DMS114 treated with DMSO at 0.1 percent for 48 hours (cell line): ENCODE results near the gene MKLN1.
"Not testable (repeated sequence)": the region's sequence is repeated elsewhere in the genome, so short reads cannot be mapped to it uniquely, and the experiment has no call there.

Experiments
- DNase-seq: peaks from one replicate; lab custom pipeline; 2025; ENCODE audit not compliant: unreplicated experiment; lab: John Stamatoyannopoulos, UW

The MKLN1 gene

DNA sequence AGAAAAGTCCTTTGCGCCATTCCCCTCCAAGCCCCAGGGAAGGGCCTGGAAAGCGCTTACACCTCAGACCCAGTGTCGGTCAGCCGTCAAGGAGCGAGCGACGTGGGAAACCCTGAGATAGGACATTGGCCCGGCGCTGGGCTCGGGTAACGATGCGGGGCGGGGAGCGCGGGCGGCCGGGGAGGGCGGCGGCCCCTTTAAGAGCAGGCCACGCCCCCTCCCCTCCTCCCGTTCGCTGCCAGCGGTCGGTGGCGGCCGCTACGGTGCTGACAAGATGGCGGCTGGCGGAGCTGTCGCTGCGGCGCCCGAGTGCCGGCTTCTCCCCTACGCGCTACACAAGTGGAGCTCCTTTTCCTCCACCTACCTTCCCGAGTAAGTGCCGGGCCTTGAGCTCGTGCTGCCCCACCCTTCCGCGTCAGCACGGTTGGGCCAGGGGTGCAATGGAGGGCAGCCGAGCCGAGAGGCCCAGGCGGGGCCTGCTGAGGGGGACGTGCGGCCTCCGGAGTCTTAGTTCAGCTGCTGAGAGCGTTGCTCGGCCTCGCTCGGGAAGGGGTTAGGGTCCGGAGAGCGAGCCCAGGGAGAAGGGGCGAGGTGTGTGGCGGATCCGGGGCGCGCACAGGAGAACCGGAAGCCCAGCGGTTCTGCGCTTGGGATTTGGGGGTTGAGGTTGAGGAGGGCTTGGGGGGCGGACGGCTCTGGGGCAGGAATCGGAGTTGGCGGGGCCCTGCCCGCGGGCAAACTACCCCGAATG, at the start of gene MKLN1:
MKLN1 (plus strand) TSS at position 251 of the 751 bp plus-strand sequence; CDS start at position 275, 24 bp downstream.
- DNase-seq: peak; percentile 79

DNA sequence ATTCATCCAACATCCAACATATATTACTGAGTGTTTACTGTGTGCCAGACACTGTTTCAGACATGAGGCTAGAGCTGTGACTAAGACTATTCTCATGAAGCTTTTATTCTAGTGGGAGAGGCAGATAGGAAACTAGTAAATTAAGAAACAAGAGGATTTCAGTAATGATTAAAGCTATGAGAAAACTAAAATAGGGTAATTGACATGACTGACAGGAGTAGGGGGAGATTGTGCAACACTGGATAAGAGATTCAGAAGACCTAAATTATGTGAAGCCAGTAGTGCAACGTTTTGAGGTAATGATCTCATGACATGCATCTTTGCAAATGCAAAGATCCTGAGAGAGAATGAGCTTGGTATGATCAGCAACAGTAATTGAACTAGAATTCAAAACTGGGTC, 48.6 kb upstream of the MKLN1 start:
- DNase-seq: no peak

DNA sequence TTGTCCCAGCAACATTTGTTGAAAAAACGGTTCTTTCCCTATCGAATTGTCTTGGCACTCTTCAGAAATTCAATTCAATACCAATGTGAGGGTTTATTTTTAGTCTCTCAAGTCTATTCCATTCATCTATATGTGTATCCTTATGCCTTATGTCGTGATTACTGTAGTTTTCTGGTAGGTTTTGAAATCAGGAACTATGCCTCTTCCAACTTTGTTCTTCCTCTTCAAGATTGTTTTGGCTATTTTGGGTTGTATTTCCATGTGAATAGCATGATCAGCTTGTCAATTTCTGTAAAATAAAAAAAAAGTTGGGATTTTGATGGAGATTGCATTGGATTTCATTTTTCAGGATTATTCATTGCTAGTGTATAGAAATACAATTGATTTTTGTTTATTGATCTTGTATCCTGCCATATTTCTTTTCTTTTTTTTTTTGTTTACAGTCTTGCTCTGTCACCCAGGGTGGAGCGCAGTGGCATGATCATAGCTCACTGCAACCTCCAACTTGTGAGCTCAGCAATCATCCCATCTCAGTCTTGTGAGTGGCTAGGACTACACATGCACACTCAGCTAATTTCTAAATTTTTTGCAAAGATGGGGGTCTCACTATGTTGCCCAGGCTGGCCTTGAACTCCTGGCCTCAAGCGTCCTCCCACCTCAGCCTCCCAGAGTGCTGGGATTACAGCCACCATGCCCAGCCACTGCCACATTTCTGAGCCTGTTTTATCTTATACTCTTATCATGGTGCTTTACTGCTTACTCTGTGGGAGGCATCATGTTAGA, 46.2 kb upstream of the MKLN1 start:
- DNase-seq: no peak

DNA sequence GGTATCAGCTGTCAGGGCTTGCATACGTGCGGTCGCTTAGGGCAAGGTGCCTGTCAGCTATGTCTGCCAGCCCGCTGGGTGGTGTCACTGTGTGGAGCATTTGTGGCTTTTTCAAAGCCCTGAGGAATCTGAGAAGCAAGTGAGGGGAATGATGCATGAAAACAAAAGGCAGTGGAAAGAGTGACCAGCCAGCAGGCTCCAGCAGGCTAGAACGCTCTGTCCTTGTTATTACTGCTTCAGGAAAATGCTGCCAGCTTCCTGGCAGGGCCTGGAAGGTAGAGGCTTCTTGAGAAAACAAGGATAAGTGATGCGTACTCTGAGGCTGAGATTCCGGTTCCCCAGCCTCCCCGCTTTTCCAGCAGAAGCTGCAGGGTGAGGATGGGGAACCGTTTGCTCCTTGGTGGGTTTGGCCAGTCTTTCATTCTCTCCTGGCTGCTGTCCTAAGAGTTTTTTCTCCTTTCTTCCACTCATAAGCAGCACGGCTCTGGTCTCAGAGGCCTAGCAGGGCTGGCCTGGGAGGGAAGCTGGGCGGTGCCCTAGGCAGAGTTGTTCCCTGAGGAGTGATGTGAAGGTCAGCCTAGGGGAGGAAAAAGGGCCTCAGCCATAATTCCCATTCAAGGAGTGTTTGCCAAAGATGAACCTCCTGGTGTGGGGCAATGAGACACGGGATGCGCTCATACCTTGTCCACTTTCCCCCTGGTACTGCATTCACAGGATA, 42.8 kb upstream of the MKLN1 start:
- no peak for DNase-seq

DNA sequence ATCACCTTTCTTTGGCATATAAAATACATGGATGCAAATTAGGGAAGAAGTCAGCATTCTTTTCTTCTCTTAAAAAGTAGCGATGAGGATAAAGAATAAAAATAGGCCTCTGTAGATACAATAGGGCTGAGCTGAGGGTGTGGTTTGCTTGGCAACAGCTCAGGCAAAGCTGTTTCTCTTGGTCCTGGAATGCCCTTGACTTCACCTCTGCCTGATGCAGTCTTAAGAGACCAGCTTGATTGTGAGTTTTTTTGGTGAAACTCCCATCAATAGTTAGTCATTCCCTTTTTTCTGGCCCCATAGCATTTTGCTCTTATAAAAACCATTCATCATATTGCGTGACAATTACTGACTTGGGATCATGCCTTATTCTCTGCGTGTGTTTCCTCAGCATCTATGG, 42.1 kb upstream of the MKLN1 start:
- DNase-seq: no peak

DNA sequence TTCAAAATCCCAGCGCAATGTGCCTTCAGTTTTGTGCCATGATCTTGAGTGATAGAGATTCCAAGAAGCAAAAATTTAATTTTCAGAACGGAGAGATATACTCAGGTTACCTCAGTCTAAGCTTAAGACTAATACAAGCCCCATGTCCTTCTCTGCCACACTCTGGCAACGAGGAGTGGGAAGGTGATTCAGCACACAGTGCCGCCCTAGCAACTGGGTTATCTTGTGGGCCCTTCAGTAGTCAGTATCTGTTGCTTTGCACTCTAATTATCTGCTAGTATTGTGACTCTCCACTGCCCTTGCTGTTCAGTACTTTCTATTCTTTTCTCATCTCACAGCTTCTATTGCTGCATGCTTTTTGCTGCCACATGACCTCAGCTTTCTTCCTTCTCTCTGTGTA, 39.2 kb upstream of the MKLN1 start:
- DNase-seq: no peak

DNA sequence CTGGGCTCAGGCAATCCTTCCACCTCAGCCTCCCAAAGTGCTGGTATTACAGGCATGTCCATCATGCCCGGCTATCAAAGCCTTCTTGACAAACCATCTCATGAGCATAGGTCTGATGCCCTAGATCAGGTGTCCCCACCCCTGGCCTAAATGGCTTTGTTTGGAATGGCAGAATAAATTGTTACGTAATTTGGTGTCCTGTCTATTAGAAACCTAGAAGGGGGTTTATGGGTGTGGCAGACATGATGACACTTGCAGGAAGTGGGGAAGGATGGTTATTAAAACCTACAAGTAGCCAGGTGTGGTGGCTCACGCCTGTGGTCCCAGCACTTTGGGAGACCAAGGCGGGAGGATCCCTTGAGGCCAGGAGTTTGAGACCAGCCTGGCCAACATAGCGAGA, 38.6 kb upstream of the MKLN1 start:
- DNase-seq: no peak

DNA sequence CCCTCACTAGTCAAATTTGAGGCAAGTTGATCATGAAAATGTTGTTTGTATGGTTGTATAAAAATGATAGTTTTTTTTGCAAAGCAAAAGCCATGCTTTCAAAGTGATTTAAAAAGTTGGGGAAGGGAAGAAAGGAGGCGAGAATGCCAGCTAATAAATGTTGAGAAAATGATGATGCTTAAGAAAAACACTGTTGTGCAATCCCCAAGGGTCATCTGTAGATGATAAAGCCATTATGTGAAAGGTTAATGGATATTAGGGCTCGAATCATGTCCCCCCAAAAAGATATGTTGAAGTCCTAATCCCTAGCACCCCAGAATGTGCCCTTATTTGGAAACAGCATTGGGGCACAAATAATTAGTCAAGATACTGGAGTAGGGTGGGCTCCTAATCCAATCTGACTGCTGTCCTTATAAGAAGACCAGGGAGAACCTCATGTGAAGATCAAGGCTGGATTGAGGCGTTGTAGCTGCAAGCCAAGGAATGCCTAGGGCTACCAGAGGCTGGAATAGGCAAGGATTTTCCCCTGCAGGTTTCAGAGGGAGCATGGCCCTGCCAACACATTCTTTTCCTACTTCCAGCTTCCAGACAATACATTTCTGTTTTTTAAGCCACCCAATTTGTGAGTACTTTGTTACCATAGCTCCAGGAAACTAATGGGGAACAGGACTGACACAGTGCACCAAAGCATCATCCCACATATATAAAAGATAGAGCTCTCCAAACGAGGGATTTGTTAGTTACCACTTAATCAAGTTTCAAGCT, 35.4 kb upstream of the MKLN1 start:
- no peak for DNase-seq

DNA sequence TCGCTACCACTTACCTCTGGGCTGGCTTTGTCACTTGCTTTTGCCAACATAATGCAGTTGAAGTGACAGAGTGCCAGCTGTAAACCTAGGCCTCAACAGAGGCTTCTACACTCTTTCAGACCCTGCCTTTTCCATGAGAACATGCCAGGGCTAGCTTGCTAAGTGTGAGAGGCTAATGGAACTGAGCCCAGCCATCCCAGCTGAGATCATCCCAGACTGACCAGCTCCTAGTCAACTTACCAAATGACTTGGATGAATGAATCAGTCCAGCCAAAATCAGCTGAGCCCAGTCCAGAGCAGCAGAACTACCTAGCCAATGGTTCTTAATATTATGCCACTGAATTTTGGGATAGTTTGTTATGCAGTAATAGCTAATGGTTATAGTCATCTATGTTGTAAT, 34.7 kb upstream of the MKLN1 start:
- DNase-seq: no peak

DNA sequence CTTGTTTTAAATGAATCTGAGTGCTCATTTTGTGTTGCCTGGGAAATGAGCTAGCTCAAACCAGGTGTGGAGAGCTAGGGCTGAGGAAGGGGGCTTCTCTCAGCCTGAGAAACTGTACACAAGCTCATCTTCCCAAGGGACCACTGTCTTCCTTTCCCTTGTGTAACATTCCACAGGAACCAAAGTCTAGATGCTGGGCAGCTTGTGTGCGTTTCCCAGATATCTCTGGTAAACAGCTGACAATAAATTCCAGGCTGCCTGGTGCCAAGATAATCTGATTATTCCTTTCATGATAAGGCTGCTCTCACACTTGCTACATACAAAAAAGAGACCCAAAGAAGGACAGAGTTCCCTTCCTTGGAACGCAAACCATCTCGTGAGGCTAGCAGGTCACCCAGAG, 33.1 kb upstream of the MKLN1 start:
- no peak for DNase-seq

DNA sequence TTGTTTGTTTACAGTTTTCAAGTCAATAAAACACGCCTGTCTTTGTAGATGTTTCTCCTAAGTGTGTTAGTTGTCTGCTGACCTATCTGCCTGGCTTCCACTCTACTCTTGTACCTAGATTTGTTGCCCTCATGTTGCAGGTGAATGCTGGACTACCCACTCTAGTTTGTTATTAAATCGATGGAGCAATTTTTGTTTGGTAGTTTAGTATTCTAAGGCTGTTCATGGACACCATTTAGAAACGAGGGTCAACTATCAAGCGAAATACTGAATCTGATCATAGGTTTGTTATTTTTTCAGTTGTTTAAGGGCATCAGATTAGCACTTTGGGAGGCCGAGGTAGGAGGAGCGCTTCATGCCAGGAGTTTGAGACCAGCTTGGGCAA, 29.1 kb upstream of the MKLN1 start:
- no peak for DNase-seq

DNA sequence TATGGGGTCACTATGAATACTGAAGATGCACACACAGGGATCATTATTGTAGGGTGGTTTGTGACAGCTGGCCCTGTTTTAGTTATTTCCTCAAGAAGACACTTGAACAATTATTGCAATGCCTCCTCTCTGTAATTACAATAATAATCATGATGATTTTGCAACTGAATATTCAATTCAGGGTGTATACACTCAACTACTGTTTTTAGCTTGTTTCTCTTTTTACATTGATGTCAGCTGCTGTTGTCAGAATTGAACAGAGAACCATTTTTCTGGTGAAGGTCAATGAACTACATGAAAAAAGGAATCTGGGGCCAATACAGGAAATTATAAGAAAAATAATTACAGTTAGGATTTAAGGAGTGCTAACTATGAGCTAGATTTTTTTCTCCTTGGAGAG, 28.6 kb upstream of the MKLN1 start:
- DNase-seq: no peak

DNA sequence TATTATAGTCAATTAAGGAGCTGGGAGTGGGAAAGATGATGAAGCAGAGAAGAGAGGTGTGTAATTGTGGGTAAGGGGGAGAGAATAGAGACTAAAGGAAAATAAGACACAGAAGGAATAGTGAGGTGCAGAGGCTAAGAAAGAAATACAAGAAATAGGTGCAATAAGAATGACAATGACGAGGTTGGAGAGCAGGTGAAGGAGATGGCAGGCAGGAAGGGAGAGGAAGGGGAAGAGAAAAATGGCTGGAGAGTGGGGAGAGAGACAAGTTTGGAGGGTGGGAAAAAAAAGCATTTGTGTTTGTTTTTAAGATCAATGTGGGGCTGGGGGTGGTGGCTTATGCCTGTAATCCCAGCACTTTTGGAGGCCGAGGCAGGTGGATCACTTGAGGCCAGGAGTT, 27.6 kb upstream of the MKLN1 start:
- no peak for DNase-seq

DNA sequence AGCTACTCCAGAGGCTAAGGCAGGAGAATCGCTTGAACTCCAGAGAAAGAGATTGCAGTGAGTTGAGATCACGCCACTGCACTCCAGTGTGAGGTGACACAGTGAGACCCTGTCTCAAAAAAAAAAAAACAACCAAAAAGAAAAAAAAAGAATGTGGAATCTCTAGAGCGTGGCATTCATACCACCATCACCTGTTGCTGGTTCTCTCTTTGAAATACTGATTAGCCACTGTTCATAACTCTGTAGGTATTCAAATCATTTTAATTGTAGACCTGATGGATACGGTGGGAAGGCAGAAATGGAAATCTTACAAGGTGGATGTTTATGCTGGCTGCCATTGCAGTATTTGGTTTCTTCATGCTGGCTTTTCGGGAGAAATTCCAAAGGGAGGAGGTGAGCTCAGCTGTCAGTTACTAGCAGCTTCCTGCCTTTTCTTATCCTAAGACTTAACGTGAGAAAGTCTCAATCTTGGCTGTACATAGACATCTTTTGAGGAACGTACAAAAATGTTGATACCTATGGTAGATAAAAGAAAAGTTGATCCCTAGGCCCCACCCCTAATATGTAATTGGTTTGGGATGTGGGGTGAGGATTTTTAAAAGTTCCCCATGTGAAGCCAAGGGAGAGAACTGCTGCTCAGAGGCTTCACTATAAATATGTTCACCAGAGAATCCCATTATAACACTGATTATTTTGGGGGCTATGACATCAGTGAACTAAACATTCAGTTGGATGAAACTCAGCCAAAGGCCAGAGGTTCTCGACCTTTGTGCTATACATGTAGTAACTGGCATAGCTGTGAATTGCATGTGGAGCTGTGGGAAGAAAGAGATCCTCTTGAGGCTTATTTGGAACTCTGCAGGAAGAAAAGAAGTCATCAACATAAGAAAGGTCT, 26.9 kb upstream of the MKLN1 start:
- no peak for DNase-seq

DNA sequence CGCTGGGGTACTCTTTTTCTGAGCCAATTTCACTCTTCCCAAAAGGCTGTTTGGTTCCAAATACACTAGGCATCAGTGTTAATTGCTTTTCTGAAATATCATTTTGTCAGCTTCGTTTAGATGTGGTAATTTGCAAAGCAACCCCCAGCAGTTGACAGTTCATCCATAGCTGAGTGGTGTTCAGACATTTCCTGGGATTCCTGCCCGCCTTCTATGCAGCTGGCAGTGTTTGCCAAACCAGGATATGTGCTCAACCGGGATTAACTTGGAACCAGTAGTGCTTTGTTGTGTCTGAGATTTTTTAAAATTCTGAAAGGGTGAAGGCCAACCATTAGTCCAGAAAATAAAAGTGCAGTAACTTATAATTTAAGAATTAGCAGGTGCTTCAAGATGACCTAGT, 25.2 kb upstream of the MKLN1 start:
- DNase-seq: no peak

DNA sequence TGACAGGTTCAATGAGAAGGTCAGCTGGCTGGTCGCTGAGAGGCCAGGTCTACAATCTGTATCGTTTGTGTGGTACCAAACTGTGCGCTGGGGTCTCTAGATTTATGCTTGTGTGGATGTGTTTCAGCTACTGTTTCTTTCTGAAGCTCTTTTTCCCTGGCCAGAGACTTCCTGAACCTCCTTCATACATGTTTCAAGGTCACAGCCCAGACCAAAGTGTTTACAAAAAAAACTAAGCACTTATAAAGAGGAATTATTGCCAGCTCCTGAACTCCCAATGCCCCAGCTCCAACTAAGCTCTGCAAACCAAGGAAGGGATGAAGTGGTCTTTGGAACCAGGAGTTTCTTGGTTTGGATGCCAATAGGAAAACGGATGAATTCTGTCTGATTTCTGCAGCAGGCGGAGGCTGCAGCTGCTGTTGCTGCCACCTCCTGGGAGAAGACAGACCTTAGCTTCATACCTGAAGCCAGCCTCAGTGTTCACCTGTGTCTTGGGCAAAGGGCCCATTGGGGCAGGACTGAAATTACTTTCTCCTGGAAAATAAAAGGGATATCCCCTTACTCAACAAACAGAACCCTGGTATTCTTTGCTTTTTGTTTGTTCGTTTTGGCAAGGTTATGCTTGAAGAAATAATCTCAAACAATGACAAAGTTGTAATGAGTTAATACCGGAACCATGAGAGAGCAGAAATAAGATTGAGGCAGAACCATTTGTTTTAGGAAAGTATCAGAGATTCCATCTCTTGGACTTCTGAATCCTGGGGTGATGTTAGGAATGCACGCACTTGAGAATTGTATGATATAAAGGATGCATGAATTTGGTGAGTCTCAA, 24.6 kb upstream of the MKLN1 start:
- DNase-seq: no peak

DNA sequence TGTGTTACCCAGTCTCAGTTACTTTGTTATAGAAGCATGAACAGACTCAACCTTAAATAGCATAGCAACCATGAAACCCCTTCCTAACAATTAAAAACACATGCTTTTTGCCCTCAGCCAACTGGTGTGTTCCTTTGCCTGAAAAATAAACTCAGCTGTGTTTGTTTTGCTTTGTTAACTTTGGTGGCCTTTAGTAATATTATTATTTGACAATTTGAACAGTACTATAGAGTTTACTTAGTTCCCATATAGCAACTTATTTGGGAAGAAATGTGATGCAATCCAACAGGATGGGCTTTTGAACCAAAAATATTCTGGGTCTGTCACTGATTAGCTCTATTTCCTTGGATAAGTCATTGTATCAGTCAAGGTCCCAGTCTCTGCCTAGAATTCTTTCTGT, 22.5 kb upstream of the MKLN1 start:
- no peak for DNase-seq

DNA sequence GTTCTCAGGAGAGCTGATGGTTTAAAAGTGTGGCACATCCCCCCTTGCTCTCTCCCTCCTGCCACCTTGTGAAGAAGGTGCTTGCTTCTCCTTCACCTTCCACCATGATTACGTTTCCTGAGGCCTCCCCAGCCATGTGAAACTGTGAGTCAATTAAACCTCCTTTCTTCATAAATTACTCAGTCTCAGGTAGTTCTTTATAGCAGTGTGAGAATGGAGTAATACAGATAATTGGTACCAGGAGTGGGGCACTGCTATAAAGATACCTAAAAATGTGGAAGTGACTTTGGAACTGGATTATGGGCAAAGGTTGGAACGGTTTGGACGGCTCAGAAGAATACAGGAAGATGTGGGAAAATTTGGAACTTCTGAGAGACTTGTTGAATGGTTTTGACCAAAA, 21.6 kb upstream of the MKLN1 start:
- not testable (repeated sequence) for DNase-seq

DNA sequence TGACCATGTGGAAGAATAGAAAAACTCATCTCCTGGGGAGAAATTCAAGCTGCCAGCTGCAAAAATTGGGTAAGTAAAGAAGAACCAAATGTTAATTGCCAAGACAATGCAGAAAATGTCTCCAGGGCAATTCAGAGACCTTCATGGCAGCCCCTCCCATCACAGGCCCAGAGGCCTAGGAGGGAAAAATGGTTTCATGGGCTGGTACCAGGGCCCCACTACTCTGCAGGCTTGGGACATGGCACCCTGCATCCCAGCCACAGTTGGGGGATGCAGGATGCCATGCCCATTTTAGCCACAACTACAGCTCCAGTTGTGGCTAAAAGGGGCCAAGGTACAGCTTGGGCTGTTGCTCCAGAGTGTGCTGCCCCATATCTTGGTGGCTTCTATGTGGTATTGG, 20.9 kb upstream of the MKLN1 start:
- DNase-seq: no peak
